Measurements from ENCODE around the gene MOCS1. TPM values are rescaled to one million over a fixed set of nuclear protein-coding genes. Genes with fewer than 3 reads are reported as not detected.

Gene MOCS1
- total RNA-seq, 3 donors from 2014 or later (not counting 1 experiment from before 2014, with no cell fraction given) = 0.60 to 1.6 (median 1.5) TPM

- Histone ChIP-seq H3K4me3 (ENCODE audit: low read length) (no peak overlapping the region), H3K4me1 (ENCODE audit: control insufficient read depth, insufficient read depth, low read length) (no peaks in the 10 kb centered on the region), H3K9me3 (ENCODE audit: control insufficient read depth, insufficient read depth, low read length) (no peaks in the 10 kb centered on the region), H3K27me3 (ENCODE audit: control insufficient read depth, insufficient read depth, low read length) (no peaks in the 10 kb centered on the region), H3K36me3 (ENCODE audit: control insufficient read depth, insufficient read depth, low read length) (no peaks in the 10 kb centered on the region), H3K27ac (ENCODE audit: low read length) (no peak overlapping the region)
- no peaks in the 10 kb centered on the region for H3K9me3 Mint-ChIP-seq
- no peaks in the 10 kb centered on the region for H3K36me3 Mint-ChIP-seq
- H3K4me3 Mint-ChIP-seq = no peak overlapping the region
- no peak for TF ChIP-seq CTCF (IDR thresholded peaks at IDR 0.05)
- peaks cover 4 to 6% of the 10 kb centered on the region in 2 donors for H3K4me1 Mint-ChIP-seq
- WGBS (ENCODE audit: insufficient coverage) = 96% methylated on average over 19 of the region's 22 CpGs
- DNase-seq = no peak
- no peaks in the 10 kb centered on the region for H3K27me3 Mint-ChIP-seq (ENCODE audit: low read depth in 2 of 2)
- no peak for ATAC-seq
- no peak overlapping the region for H3K27ac Mint-ChIP-seq
- intact Hi-C loops (cut with micrococcal nuclease) = no loop called here
Observed at GRCh38 chr6:39925191-39925930, 8.9 kb downstream of the MOCS1 start.

GRCh38 chr6:39924283-39924682, 10.0 kb downstream of the MOCS1 start:
- Histone ChIP-seq H3K4me1 (ENCODE audit: control insufficient read depth, insufficient read depth, low read length) (no peaks in the 10 kb centered on the region), H3K27ac (ENCODE audit: low read length) (no peak overlapping the region), H3K27me3 (ENCODE audit: control insufficient read depth, insufficient read depth, low read length) (no peaks in the 10 kb centered on the region), H3K36me3 (ENCODE audit: control insufficient read depth, insufficient read depth, low read length) (no peaks in the 10 kb centered on the region), H3K9me3 (ENCODE audit: control insufficient read depth, insufficient read depth, low read length) (no peaks in the 10 kb centered on the region), H3K4me3 (ENCODE audit: low read length) (no peak overlapping the region)
- intact Hi-C loops (cut with micrococcal nuclease) = no loop called here
- 70% methylated on average over 6 of the region's 6 CpGs for WGBS (ENCODE audit: insufficient coverage)
- DNase-seq = no peak
- H3K27ac Mint-ChIP-seq = no peak overlapping the region
- peaks cover 4 to 6% of the 10 kb centered on the region in 2 donors for H3K4me1 Mint-ChIP-seq
- no peak overlapping the region for H3K4me3 Mint-ChIP-seq
- H3K27me3 Mint-ChIP-seq (ENCODE audit: low read depth in 2 of 2) = no peaks in the 10 kb centered on the region
- H3K9me3 Mint-ChIP-seq = no peaks in the 10 kb centered on the region
- H3K36me3 Mint-ChIP-seq = no peaks in the 10 kb centered on the region
- TF ChIP-seq CTCF (IDR thresholded peaks at IDR 0.05) = no peak
- ATAC-seq = no peak

DNA sequence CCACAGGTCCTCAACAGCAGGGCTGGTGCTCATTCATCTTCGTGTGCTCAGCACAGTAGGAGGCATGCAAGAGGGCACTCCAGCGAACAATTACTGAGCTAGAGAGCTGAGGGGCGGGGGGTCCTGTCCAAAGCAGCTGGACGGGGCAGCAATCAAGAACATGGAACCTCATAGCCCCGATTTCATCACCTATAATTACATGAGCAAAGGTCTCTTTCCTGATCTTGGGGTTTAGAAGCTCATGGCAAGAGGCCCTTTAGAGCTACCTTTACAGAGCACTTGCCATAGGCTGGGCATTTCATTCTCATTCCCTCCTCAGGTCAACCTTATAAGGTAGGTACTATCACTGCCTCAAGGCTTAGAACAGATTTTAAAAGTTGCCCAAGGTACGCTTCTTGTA, 10.4 kb downstream of the MOCS1 start:
- TF ChIP-seq CTCF (IDR thresholded peaks at IDR 0.05) = no peak
- no peak overlapping the region for H3K27ac Mint-ChIP-seq
- ATAC-seq = no peak
- Histone ChIP-seq H3K4me1 (ENCODE audit: control insufficient read depth, insufficient read depth, low read length) (no peaks in the 10 kb centered on the region), H3K36me3 (ENCODE audit: control insufficient read depth, insufficient read depth, low read length) (no peaks in the 10 kb centered on the region), H3K27ac (ENCODE audit: low read length) (no peak overlapping the region), H3K9me3 (ENCODE audit: control insufficient read depth, insufficient read depth, low read length) (no peaks in the 10 kb centered on the region), H3K4me3 (ENCODE audit: low read length) (no peak overlapping the region), H3K27me3 (ENCODE audit: control insufficient read depth, insufficient read depth, low read length) (no peaks in the 10 kb centered on the region)
- H3K36me3 Mint-ChIP-seq = no peaks in the 10 kb centered on the region
- no peaks in the 10 kb centered on the region for H3K27me3 Mint-ChIP-seq (ENCODE audit: low read depth in 2 of 2)
- intact Hi-C loops (cut with micrococcal nuclease) = no loop called here
- H3K4me1 Mint-ChIP-seq = peaks cover 0 to 6% of the 10 kb centered on the region in 2 donors
- 75% methylated on average over 6 of the region's 6 CpGs for WGBS (ENCODE audit: insufficient coverage)
- H3K4me3 Mint-ChIP-seq = no peak overlapping the region
- no peak for DNase-seq
- H3K9me3 Mint-ChIP-seq = no peaks in the 10 kb centered on the region

DNA sequence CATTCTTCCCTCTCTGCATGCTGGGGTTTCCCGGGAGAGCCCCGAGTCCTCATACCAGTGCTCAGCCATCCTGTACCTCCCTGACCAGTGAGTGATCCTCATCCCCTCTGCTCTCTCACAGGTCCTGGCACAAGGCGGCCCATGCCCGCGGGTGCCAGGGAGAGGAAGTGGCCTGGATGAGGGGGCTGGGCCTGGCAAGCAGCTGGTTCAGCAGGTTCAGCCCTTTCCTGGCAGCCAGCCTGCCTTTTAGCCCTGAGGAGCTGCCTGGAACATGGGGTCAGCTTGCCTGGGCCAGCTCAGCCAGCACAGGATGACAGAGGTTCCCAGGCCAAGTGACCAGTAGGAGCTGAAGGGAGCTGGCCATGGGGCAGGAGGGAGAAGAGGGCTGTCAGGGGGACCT, 10.9 kb downstream of the MOCS1 start:
- Mint-ChIP-seq H3K9me3 (no peaks in the 10 kb centered on the region), H3K4me3 (no peak overlapping the region), H3K27ac (no peak overlapping the region), H3K4me1 (peaks cover 0 to 6% of the 10 kb centered on the region in 2 donors), H3K36me3 (no peaks in the 10 kb centered on the region), H3K27me3 (ENCODE audit: low read depth in 2 of 2) (no peaks in the 10 kb centered on the region)
- Histone ChIP-seq H3K27me3 (ENCODE audit: control insufficient read depth, insufficient read depth, low read length) (no peaks in the 10 kb centered on the region), H3K36me3 (ENCODE audit: control insufficient read depth, insufficient read depth, low read length) (no peaks in the 10 kb centered on the region), H3K27ac (ENCODE audit: low read length) (no peak overlapping the region), H3K4me3 (ENCODE audit: low read length) (no peak overlapping the region), H3K4me1 (ENCODE audit: control insufficient read depth, insufficient read depth, low read length) (no peaks in the 10 kb centered on the region), H3K9me3 (ENCODE audit: control insufficient read depth, insufficient read depth, low read length) (no peaks in the 10 kb centered on the region)
- DNase-seq = no peak
- WGBS (ENCODE audit: insufficient coverage) = 64% methylated on average over 5 of the region's 5 CpGs
- intact Hi-C loops (cut with micrococcal nuclease) = no loop called here
- no peak for TF ChIP-seq CTCF (IDR thresholded peaks at IDR 0.05)
- no peak for ATAC-seq
